Stimulated activated CD4-positive, alpha-beta T cell treated with anti-CD3 and anti-CD28 coated beads, Interleukin-12 subunit alpha, Interleukin-12 subunit beta, amount 100 ng/mL, for 24 hours (primary cell): ENCODE data around the gene RNF115.
"Not testable (repeated sequence)": the region's sequence is repeated elsewhere in the genome, so short reads cannot be mapped to it uniquely, and the experiment has no call there.

ENCODE experiments used
- DNase-seq, 2 experiments: peaks; one replicate each; pipeline ENCODE4 v3.0.0-alpha.2; 2020; ENCODE audit warnings: low read depth in 2 of 2

RNF115 gene

DNA sequence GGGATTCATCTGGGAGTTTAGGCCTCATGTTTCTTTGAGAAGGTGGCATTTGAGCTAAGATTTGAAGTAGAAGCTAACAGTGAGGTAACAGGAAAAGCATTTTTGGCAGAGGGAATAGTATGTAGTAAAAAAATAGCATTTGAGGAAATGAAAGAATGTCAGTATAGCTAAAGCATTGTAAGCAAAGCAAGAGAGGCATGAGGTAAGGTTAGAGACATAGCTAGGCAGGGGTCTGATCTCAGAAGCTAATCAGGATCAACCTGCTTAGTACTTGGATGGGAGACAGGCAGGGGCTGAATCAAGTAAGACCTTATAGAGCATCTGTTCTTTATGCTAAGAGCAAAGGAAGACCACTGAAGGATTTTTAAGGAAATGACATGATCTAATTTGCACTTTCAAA, 4.1 kb upstream of the RNF115 start:
- no peak for DNase-seq

DNA sequence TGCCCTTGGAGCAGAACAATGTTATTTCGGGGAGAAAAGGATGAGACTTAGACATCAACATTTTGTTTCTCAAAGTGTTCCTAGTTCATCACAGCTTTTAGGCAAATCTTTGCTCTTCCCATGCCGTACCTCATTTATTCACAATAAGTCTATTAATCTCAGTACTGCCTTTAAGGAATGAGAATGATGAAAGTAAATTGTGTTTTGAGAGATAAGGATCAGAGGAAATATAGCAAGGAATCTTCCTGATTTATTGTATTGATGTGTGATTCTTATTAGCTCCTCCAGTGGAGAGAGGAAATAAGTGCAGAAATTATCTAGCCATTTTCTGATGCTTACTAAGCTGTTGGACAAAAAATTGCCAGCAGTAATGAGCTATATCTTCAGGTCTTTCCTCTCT, 2.1 kb upstream of the RNF115 start:
- no peak for DNase-seq

DNA sequence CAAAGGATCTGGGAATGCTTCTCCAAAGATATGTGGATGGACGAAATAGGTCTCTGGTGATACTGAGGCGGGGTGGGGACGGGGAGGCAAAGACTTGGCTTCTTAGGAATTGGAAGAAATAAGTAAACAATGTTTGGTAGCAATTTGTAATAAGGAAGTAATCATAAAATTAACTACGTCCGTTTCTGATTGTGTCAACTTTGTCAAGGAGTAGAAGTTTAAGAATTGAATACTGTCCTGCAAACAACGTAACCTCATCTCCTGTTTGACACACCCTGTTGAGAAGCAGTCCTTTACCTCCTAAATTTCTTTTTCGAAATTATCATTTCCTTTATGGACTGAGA, 576 bp upstream of the RNF115 start:
- DNase-seq, result no peak

DNA sequence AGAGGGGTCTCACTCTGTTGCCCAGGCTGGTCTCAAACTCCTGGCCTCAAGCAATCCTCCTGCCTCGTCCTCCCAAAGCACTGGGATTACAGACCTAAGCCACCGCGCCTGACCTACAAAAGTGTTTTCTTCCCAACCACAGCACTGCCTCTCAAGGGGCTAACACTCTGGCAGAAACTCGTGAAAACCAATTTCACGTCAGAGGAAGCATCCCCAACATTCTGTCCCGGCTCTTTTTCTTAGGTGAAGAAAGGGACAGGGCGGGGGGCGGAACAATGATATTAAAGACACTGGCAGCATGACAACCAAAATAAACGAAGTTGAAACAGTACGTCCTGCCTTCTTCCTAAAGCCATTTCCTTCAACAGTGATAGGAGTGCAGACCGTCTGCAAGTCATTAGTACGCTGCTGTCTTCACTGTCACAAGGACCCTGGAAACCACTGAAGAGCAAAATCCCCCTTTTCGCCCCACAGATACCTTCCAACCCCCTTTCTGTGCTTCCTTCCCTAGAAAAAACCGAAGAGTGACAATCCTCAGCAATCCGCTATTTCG, 1.0 kb downstream of the RNF115 start:
- DNase-seq, result not testable (repeated sequence)

DNA sequence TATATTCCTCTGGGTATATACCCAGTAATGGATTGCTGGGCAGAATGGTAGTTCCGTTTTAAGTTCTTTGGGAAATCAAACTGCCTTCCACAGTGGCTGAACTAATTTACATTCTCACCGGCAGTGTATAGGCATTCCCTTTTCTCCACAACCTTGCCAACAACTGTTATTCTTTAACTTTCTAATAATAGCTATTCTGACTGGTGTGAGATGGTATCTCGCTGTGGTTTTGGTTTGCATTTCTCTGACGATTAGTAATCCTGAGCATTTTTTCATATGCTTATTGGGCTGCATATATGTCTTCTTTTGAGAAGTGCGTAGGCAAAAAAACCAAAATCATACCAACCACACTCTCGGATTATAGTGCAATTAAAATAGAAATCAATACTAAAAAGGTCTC, 5.8 kb downstream of the RNF115 start:
- not testable (repeated sequence) for DNase-seq

DNA sequence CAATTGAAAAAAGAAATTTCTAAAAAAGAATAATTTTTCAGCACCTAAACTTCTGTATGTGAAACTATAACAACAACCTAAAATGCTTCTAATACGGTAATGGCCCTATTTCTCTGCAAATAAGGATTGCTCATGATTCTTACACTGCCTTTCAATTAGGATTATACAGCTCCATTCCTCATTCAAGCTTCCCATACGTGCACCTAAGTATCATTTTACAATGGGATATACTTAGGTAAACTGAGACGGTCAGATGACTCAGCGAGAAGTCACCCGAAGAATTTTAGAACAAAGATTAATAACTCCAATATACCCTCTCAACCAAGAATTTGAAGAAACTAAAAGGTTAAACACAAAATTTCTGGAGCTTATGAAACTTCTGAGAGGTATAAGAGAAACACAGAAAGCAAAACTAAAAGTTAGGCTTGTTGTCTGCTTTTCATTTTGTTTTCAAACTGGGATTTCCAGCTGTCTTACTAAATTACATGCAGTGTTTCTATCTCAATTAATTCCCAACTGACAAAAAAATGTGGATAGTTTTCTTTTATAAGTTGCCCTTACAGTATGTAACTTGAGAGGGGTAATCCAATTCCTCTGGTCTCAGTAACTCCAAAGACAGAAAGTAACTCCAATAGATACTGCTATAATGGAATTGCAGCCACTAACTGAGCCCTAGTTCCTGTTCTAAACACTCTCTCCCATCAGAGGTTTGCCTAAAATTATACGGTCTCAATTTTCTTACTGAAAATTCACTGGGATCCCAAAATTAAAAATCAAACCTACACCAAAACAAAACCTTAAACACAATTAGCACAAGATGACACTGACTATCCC, 10.7 kb downstream of the RNF115 start:
- DNase-seq, result not testable (repeated sequence)

DNA sequence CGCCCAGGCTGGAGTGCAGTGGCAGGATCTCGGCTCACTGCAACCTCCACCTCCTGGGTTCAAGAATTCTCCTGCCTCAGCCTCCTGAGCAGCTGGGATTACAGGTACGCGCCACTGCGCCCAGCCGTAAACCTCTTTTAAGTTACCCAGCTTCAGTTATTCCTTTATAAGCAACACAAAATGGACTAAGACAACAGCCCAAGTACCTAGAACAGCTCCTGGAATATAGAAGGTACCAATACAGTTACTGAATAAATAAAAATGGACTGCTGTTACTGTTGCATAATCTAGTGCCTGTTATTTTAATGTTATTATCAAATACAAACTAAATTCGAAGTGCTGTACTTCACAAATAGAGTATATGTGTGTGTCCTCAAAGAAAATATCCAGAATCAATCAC, 17.1 kb downstream of the RNF115 start:
- DNase-seq, result no peak

DNA sequence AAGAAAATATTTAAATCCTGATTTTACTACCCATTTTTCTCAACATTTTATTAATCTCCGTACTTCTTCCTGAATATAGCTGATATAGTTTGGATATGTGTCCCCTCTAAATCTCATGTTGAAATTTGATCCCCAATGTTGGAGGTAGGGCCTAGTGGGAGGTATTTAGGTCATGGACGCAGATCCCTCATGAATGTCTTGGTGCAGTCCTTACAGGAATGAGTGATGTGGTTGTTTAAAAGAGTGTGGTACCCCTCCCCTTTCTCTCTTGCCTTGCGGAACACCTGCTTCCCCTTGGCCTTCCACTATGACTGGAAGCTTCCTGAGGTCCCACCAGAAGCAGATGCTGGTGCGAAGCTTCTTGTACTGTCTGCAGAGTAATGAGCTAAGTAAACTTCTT, 17.5 kb downstream of the RNF115 start:
- DNase-seq, result no peak

DNA sequence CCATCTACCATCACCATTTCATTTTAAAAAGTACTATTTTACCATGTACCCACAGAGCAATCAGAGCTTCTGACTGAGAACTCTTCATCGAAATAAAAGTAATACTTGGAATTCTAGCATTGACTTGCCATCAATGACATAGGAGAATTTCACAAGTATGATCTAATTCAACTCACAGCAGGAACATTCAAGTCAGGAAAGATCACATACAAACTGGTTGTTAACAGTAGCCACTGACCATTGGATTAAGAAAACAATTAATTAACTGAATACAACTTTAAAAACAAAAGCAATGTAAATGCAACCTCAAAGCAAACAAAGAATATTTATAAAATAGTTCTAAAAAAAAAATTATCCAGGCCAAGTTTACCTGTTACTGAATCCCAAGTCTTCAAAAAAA, 18.8 kb downstream of the RNF115 start:
- DNase-seq, result no peak

DNA sequence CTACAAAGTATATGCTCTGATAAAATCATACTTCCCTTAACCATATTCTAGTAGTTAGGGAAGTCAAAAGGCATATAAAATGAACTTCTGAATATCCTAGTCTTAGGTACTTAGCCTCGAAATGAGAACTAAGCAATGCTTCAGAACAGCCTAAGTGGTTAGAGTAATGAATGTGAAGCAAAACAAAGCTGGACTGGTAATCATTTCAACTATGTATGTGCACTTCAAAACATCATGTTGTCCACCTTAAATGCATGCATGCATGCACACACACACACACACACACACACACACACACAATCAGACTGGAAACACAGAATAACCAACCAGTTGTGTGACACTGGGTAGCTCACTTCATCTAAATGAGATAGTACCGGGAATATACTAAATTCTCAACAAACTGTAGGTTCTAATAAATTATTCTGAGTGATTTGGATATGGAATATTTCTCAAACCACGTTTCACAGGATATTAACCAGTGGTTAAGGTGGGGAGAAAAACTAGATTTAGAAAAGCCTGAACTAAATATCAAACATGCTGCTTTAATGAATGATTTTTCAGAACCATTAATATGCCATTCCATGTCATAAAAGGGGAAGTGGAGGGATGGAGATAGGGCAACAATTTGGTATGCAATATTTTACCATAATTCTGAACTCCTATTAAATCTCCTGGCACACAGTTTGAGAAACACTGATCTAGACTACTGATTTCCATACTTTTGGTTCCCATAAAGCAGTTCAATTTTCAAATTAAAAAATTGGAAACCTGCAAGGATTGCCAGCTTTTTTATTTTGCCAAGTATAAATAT, 19.5 kb downstream of the RNF115 start:
- no peak for DNase-seq

DNA sequence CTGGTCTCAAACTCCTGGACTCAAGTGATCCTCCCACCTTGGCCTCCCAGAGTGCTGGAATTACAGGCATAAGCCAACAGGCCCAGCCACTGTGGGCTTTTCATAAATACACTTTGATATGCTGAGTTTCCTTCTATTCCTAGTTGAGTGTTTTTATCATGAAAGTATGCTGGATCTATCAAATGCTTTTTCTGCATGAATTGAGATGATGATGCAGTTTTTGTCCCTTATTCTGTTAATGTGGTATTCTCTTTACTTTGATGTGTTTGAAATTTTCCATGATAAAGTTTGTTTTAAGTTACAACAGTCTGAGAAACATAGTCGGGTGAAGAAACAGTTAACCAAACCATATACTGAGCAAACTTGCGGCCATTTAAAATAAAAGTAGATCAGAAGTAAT, 24.1 kb downstream of the RNF115 start:
- no peak for DNase-seq

DNA sequence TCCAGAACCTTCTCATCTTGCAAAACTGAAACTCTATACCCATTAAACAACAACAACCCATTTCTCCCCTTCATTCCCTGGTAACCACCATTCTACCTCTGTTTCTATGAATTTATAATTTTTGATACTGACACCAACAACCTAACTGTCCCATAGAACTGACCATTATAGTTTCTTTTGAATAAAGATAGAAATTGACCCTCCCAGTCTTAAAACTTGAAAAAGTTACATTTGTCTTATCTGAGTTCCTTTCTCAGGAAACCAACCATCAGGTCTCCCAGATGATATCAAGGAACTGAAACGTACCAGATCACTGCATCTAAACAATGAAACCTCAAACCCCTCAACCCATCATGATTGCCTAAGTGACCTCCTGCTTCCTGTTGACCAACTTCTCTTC, 27.1 kb downstream of the RNF115 start:
- DNase-seq, result no peak

DNA sequence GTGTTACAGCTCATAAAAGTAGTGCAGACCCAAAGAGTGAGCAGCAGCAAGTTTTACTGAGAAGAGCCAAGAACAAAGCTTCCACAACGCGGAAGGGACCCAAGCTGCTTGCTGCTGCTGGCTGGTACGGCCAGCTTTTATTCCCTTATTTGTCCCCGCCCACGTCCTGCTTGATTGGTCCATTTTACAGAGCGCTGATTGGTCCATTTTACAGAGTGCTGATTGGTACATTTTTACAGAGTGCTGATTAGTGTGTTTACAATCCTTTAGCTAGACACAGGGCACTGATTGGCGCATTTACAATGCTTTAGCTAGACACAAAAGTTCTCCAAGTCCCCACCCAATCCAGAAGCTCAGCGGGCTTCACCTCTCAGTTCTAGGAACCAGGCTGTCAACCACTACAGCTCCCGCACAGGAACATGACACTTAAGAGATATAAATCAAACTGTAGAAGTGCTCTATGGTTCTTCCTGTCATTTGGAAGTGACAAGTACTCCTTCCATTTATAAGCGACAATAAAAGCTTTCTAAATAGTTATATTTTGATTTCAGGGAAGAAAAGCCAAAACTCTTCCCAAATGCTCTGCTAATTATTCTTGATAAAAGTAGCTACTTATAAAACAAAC, 28.5 kb downstream of the RNF115 start:
- no peak for DNase-seq

DNA sequence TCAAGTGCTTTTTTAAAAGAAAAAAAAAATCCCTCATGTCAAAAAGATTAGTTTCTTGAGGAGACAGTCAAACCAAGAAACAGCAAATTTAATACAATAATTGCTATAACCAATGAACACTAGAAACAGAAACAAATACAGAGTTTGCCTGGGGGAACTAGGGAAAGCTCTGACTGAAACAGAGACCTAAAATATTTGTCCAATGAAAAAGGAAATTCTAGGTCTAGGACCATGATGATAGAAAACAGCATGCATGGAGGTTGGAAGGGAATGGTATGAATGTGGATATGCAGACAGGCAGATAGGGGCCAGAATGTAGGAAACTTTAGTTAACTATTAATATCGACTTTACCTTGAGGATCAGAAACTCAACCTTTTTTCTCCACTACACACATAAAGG, 31.4 kb downstream of the RNF115 start:
- DNase-seq, result no peak

DNA sequence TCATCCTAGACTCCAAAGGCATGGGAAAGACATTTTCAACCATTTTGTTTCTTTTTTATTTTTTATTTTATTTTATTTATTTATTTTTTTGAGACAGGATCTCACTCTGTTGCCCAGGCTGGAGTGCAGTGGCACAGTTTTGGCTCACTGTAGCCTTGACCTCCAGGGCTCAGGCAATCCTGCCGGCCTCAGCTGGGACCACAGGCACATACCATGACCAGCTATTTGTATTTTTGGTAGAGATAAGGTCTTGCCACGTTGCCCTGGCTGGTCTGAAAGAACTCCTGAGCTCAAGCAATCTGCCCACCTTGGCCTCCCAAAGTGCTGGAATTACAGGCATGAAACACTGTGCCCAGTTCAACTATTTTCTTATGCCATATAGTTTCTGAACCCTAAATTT, 32.0 kb downstream of the RNF115 start:
- DNase-seq, result not testable (repeated sequence)

DNA sequence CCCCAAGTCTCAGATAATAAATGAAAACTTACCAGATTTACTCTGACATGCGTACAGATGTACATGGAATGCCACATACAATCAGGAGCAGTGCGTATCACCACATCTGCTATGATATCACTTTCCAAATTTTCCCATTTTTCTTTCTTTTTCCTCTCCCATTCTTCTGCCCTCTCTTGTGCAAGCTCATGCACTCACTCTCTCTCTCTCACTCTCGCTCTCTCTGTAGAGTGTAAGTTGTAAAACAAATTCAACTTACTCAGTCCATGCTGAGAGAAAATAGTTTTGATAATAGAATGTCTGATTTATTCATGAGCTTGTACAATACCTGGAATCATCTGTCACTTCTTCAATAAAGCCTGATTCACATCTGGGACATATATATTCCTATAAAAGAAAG, 35.3 kb downstream of the RNF115 start:
- DNase-seq, result no peak

DNA sequence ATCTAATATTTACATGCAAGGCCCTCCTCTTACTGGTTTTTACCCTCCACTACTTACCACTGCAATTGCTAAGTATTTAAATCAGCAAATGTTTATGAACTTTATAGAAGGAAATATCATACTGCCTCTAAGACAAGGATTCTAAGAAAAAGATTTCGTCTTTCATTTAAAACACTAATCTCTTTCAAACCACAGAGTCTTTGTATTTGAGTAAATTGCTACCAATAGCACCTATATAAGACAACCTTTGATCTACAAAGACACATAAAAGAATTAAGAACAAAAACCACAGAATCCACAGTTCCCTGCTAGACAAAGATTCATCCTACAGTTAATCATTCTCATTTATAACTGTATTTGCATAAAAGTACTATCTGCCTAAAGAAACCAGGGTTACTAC, 37.6 kb downstream of the RNF115 start:
- DNase-seq, result no peak

DNA sequence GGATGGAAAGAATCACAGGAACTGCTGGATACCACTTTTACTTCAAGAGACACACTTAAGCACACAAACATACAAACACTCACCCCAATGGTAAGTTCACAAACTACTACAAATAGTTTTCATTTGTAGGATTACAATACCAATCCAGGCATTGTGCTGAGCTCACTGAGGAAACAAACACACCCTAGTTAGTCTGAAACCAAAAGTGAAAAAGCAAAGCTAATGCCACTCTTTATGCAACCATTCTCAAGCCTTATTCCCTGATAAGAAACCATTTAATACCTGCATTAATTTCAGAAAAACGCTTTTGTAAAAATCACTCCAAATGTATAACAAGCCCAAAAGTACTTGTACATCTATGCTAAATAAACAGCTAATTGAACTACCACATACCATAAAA, 38.3 kb downstream of the RNF115 start:
- no peak for DNase-seq

DNA sequence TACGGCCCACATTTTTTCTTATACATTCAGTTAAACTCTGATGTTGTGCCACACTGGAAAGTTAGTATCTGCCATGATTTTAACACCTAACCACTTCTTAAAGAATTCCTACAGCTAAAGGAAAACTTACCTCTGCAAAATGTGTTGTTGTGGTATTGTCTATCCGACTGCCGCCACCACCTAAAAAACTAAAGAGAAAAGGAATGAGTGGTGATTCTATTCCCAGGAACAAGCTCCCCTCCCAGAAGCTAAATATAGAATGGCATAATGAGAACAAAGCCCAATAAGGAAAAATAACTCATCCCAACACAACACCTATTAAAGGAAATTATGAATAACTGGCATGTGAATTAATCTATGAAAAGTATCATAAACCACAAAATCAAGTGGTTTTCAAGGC, 39.5 kb downstream of the RNF115 start:
- no peak for DNase-seq

DNA sequence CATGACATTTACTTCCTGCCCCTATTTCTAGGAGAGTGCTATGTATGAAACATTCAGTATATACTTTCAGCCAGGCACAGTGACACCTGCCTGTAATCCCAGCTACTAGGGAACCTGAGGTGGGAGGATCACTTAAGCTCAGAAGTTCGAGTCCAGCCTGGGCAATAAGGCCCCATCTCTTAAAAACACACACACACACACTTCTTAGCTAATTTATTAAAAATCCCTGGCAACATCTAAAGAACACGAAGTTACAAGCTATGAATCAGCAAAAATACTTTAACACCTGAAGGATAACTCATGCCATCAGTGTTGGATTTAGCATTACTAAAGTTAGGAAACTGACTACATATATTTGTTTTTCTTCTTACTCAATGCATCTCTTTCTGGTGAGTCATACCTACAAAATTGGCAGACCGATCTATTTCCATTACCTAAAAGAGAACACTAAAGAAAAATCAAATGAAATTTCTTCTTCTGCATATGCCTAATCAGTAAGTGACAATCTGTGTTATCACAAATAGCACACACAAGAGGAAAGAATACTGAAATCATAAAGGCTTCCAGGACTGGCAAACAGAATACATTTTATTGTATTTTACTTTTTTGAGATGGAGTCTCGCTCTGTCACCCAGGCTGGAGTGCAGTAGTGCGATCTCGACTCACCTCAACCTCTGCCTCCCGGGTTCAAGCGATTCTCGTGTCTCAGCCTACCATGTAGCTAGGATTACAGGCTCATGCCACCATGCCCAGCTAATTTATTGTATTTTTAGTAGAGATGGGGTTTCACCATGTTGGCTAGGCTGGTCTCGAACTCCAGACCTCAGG, 41.4 kb downstream of the RNF115 start:
- no peak for DNase-seq

DNA sequence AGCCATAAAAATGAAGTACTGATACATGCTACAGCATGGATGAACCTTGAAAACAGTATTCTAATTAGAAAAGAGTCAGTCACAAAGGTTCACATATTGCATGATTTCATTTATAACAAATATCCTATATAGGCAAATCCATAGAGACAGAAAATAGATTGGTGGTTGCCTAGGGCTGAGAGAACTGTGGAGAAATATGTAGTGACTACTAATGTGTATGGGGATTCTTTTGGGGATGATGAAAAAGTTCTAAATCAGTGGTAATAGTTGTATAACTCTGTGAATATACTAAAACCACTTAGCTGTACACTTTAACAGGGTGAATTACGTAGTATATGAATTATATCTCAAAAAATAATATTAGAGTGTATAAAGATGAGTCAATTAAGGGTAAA, 45.8 kb downstream of the RNF115 start:
- DNase-seq, result no peak
